HG03060 (cell line): ENCODE data around the gene LYRM4.

Source experiments
- ATAC-seq: cut with Tn5 transposase; IDR thresholded peaks from one replicate; pipeline ENCODE4 v1.9.1; 2021; ENCODE audit warnings: low read depth, moderate number of reproducible peaks; ENCODE audit not compliant: unreplicated experiment

The LYRM4 gene

DNA sequence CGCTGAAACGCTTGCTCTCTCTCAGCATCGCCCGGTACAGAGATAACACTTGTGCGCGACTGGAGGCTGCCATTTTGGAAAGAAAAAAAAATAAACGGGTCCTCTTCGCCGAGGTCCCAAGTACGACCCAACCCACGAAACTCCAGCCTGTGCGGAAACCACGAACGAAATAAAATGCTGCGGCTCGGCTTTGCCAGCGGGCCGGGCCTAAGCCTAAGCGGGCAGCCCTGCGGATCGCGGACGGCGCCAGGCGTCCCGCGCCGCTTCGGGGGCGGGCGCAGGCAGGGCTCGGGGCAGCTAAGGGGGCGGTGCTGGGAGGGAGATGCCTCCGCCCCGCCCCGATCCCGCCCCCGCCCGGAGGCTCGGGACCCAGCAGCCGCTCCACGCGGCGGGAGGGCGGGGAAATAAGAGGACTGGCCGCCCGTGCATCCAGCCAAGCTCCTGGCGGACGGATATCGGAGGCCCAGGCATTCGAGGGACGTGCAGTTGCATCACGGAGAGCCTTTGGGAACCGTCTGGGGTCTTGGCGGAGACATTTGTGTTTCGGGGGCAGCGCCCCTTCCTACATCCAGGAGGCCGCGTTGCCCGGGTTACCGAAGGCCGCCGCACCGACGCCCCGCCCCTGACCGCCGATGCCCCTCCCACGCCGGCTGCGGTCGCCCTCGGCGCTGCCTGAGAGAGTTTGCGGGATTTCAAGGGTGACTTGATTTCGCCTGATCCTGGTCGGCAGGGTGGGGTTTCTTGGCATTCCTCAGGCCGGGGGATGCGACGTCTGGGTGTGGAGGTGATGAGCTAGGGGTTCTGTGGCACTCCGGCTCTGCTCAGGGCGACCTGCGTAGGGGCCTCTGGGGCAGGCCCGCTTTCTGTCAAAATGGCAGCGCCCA, at the start of gene LYRM4, which contains the start of gene FARS2:
TSS of gene LYRM4 (minus strand) at position 290 of the 884 bp plus-strand sequence. CDS start at position 73, 217 bp downstream.
TSS of gene FARS2 (plus strand) at position 853 of the 884 bp plus-strand sequence.
- peak; percentile 41 for ATAC-seq

GRCh38 chr6:5308066-5308465, 47.3 kb upstream of the LYRM4 start:
- ATAC-seq = no peak

DNA sequence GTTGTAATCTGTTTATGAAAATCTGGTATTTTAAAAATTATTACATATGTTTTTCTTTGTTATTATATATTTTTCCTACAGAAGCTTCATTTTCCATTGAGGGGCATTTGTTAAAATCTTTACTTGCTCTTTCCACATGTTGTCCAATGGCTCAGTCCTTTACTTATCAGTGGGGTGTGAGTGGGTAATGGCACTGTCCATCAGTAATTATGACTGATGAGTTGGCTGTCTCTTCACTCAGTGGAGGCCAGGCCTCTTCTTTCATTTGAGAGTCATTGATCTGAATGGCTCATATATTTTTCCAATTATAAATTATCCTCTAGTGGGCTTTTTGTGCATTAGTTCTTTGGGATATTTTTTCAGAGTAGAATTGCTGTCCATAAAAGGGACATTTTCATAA, 46.3 kb upstream of the LYRM4 start:
- no peak for ATAC-seq

GRCh38 chr6:5305968-5306626, 45.3 kb upstream of the LYRM4 start:
- no peak for ATAC-seq

GRCh38 chr6:5303682-5304081, 42.9 kb upstream of the LYRM4 start:
- ATAC-seq = no peak

DNA sequence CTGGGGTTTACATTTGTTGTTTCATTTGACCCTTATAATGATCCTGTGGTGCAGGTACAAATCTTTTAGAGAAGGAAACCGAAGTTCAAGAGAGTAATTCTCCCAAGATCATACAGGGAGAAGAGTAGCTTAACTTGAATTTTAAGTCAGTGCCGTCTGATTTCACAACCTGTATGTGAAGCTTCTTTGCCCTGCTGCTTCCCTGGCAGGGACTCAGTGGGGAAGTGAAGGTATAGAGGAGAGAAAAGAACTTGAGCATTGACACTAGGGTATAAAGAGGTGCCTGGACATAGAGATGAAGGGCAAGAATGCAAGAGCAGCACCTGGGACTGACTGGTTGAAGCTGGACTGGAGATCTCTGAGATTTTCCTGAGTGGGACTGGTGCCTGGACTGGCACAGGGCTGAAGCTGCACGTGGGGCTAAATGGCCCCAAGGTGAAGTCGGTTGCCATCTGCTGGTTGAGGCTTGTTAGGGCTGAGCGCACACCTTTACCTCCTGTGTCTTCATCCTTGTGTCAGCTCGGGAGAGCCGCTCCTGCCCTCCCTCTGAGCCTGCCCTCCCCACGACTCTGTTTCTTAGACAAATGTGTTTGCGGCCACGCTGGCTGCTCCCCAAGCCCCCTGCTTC, 42.4 kb upstream of the LYRM4 start:
- ATAC-seq = no peak

GRCh38 chr6:5302220-5302946, 41.6 kb upstream of the LYRM4 start:
- peak; percentile 60 for ATAC-seq

DNA sequence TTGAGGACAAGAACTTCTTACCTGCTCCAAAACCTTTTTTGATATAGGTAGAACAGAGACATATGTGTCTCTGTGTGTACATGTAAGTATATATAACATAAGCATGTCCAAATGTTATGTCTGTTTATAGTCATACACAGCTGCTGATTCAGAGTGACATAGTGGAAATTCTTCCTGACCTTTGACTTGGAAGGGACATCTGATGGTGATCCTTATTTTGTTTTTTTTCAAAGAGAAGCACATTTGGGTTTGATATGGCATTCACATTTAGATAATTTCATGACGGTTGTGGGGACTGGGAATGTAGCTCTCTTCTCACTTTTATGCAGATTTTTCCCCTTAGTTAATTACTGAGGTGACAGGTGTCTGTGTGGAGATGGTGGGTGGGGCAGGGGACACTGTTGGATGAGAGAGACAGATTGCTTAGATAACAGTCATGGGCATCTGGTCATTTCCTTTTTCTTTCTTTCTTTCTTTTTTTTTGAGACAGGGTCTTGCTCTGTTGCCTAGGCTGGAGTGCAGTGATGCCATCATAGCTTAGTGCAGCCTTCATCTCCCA, 39.5 kb upstream of the LYRM4 start:
- ATAC-seq = no peak

- no peak for ATAC-seq
Measured at GRCh38 chr6:5295623-5296022, 34.9 kb upstream of the LYRM4 start.

DNA sequence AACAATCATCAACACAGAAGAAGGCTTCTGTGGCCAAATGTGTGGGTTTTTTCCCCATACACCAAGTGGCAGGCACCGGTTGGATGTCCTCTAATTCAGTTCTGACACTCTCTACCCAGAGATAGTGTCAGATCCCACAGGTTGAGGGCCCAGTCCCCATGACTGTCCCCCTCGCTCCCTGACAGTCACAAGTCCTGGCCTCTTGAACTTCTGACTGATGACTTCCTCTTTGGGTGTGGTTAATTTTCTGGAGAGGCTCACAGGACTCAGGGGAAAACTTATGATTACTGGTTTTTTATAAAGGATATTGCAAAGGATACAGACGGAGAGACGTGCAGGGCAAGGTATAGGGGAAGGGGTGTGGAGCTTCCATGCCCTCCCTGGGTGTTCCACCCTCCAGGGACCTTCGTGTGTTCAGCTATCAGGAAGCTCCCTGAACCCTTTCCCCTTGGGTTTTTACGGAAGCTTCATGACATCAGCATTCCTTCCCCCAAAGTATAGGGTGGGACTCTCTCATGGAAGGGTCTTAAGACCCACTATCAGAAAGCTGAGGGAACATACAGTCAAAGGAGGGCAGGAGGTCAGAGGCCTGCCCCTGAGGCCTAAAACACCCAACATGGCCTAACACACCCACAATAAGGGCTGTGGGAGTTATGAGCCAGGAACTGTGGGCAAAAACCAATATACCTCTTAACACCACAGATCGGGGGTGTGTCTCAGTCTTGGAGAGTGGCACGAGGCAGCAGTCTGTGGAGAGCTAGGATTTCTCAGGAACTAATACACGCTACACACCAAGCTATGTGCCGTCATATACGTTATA, 33.9 kb upstream of the LYRM4 start:
- ATAC-seq = no peak

DNA sequence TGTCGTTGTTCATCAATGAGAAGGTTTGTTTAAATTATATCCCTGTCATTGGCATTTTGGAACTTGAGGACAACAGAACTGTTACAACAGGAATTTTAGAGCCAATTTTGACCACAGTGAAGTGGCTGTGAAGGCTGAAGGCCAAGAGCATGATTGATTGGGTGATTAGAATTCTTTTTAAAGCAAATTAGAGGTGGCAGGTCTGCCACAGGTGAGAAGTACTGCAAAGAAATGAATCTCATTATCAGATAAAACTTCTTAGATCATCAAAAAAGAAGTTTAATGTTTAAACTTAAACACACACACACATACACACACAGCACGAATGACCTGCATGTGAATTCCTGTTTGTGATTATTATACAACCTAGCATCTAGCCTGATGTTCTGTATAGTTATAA, 32.9 kb upstream of the LYRM4 start:
- no peak for ATAC-seq

GRCh38 chr6:5292154-5292553, 31.4 kb upstream of the LYRM4 start:
- ATAC-seq = no peak

- ATAC-seq = no peak
Measured at GRCh38 chr6:5290500-5290899, 29.8 kb upstream of the LYRM4 start.

GRCh38 chr6:5290097-5290496, 29.3 kb upstream of the LYRM4 start:
- no peak for ATAC-seq

- no peak for ATAC-seq
Measured at GRCh38 chr6:5287966-5288297, 27.2 kb upstream of the LYRM4 start.

GRCh38 chr6:5287205-5287965, 26.6 kb upstream of the LYRM4 start:
- no peak for ATAC-seq

DNA sequence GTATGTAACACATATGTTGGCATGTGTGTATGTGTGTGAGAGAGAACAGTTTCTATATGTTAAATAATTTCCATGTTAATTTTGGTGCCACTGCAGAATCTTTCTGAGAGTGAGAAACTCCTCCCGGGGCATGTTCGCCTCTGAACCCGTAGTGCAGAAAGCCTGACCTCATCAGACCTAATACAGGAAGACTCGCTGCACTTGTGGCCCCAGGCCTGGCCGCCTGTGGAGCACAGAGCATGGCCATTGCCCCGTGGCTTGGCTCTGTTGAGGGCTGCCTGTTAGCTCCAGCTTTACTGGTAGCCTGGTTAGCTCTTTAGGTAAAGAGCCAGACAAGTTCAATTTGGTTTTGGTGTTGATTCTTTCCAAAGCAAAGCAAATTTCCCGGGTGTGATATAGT, 26.0 kb upstream of the LYRM4 start:
- ATAC-seq = no peak

- no peak for ATAC-seq
Measured at GRCh38 chr6:5285526-5285925, 24.8 kb upstream of the LYRM4 start.

DNA sequence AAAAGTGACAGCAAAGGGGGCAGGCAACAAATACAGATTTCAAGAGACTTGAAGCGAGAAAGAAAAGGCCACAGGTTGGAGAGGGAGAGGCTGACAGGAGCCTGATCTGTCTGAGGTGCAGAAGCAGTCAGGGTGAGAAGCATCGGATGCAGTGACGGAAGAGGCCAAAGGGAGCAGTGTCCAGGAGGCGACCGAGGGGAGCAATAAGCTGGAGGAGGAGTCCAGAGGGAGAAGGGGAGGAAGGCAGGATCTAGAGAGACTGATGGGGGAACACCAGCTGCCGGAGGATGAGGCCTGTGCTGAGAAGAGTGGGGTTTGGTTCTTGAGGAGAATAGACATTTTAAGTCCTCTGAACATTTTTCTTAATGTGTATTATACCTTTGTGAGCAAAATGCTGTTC, 24.3 kb upstream of the LYRM4 start:
- no peak for ATAC-seq
